Muscle layer of duodenum (tissue), 2 donors: Measurements from ENCODE around the gene CCDC7.

ENCODE experiments used
- H3K27ac ChIP-seq: one replicate; pipeline ENCODE4 v1.7.0; 2013; ENCODE audit warnings: mild to moderate bottlenecking, low read length
- H3K27me3 ChIP-seq: one replicate; pipeline ENCODE4 v1.7.0; 2013; ENCODE audit warnings: low read depth, mild to moderate bottlenecking, control low read depth, low read length
- H3K36me3 ChIP-seq, 2 donors: one replicate each; pipeline ENCODE4 v1.7.0; 2013; ENCODE audit warnings: low read length in 2 of 2, control low read depth in 1 of 2, mild to moderate bottlenecking in 1 of 2; ENCODE audit not compliant: insufficient read depth in 2 of 2, control insufficient read depth in 1 of 2
- H3K4me1 ChIP-seq, 2 donors: one replicate each; pipeline ENCODE4 v1.7.0; 2013; ENCODE audit warnings: low read length in 2 of 2, mild to moderate bottlenecking in 2 of 2, control low read depth in 1 of 2, moderate library complexity in 1 of 2; ENCODE audit not compliant: insufficient read depth in 2 of 2, control insufficient read depth in 1 of 2
- H3K4me3 ChIP-seq, 2 donors: one replicate each; pipeline ENCODE4 v1.7.0; 2013; ENCODE audit warnings: low read length in 2 of 2, low read depth in 1 of 2, mild to moderate bottlenecking in 1 of 2
- H3K9me3 ChIP-seq, 2 donors: one replicate each; pipeline ENCODE4 v1.7.0; 2013; ENCODE audit warnings: low read length in 2 of 2, control low read depth in 1 of 2, mild to moderate bottlenecking in 1 of 2; ENCODE audit not compliant: control insufficient read depth in 1 of 2
- donor health status: healthy.

Gene CCDC7

DNA sequence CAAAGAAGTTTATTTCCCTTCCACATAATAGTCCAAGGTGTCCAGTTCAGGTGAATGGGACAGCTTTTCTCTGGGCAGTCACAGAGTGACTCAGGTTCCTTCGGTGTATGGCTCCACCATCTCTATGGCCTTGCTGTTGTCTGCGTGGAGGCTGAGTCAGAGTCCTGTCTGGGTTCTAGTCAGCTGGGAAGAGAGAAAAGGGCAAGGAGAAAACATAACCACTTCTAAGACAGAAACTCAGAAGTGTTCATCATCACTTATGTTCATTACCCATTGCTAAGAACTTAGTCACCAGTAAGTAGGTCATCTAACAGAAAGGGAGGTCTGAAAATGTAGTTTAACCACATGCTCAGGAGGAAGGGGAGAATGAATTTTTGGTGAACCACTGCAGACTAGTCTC, 32.4 kb upstream of the CCDC7 start:
- H3K36me3 ChIP-seq, result no peaks in the 10 kb centered on the region
- H3K27ac ChIP-seq, result peak overlapping the region; percentile 58
- no peaks in the 10 kb centered on the region for H3K9me3 ChIP-seq
- H3K4me1 ChIP-seq, result peaks cover 6 to 19% of the 10 kb centered on the region in 2 donors
- no peak overlapping the region for H3K4me3 ChIP-seq
- no peaks in the 10 kb centered on the region for H3K27me3 ChIP-seq

DNA sequence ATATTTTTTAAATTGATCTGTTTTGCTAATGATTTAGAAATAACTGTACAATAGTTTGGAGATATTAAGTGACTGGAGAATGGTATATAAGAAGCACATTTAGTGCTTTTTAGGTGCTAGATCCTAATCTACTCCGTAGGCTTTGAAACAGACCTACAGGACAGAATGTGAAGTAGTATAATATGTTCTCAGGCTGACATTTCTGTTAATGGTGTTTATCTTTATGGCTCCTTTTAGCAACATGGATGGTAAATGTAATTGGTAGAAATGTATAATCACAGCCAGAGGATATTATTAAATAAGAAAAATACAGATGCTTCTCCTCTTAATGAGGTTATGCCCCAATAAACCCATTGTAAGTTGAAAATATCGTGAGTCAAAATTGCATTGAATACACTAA, 30.6 kb upstream of the CCDC7 start:
- peaks cover 6 to 22% of the 10 kb centered on the region in 2 donors for H3K4me1 ChIP-seq
- no peaks in the 10 kb centered on the region for H3K36me3 ChIP-seq
- H3K4me3 ChIP-seq, result no peak overlapping the region
- H3K27ac ChIP-seq, result no peak overlapping the region
- H3K9me3 ChIP-seq, result no peaks in the 10 kb centered on the region
- H3K27me3 ChIP-seq, result no peaks in the 10 kb centered on the region

GRCh38 chr10:32417911-32418547, 27.9 kb upstream of the CCDC7 start:
- no peak overlapping the region for H3K4me3 ChIP-seq
- H3K27me3 ChIP-seq, result no peaks in the 10 kb centered on the region
- H3K4me1 ChIP-seq, result peaks cover 6 to 17% of the 10 kb centered on the region in 2 donors
- no peaks in the 10 kb centered on the region for H3K9me3 ChIP-seq
- H3K36me3 ChIP-seq, result no peaks in the 10 kb centered on the region
- peak overlapping the region; percentile 84 for H3K27ac ChIP-seq

DNA sequence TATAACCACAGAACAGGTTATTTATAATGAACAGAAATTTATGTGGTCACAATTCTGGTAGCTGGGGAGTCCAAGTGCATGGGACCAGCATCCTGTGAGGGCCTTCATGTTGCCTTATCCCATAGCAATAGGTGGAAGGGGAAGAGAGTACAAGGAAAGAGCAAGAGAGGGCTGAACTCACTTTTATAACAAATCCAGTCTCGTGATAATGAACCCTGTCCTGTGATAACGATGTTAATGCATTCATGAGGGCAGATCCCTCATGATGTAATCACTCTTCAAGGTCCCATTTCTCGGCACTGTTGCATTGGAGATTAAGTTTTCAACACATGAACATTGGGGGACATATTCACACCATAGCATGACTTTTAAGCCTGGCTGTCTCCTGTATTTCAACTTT, 27.4 kb upstream of the CCDC7 start:
- Histone ChIP-seq H3K4me1 (peaks cover 6 to 17% of the 10 kb centered on the region in 2 donors), H3K27me3 (no peaks in the 10 kb centered on the region), H3K27ac (no peak overlapping the region), H3K9me3 (no peaks in the 10 kb centered on the region), H3K36me3 (no peaks in the 10 kb centered on the region), H3K4me3 (no peak overlapping the region)

DNA sequence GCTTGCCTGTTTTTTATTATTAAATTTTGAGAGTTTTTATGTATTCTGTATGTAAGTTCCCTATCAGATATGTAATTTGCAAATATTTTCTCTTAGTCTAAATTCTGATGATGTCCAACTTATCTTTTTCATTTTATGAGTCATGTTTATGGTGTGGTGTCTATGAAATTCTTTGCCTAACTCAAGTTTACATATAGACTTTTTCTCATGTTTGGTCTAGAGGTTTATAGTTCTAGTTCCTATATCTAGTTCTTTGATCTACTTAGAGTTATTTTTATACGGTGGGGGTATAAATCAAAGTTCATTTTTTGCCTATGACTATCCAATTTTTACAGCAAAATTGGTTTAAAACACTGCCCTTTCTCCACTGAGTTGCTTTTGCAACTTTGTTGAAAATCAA, 26.3 kb upstream of the CCDC7 start:
- no peaks in the 10 kb centered on the region for H3K9me3 ChIP-seq
- H3K4me3 ChIP-seq, result no peak overlapping the region
- H3K4me1 ChIP-seq, result peaks cover 6 to 17% of the 10 kb centered on the region in 2 donors
- H3K36me3 ChIP-seq, result no peaks in the 10 kb centered on the region
- H3K27me3 ChIP-seq, result no peaks in the 10 kb centered on the region
- no peak overlapping the region for H3K27ac ChIP-seq

DNA sequence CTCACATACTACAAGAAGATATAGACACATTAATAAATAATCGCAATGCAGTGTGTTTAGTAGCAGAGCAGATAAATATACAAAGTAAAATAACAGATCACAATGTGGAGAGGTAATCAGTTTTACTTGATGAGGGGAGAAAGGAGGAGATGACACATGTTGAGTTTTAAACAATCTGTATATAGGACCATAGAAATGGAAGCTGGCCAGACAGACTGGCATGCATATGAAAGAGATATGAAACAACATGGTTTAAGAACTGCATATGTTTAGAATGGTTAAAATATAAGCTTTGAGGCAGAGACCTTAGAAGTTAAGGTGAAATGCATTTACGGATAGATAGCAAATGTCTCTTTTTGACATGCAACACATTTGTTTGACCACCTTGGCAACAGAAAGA, 19.8 kb upstream of the CCDC7 start:
- no peak overlapping the region for H3K27ac ChIP-seq
- no peaks in the 10 kb centered on the region for H3K27me3 ChIP-seq
- H3K36me3 ChIP-seq, result no peaks in the 10 kb centered on the region
- no peaks in the 10 kb centered on the region for H3K9me3 ChIP-seq
- no peaks in the 10 kb centered on the region for H3K4me1 ChIP-seq
- no peak overlapping the region for H3K4me3 ChIP-seq

DNA sequence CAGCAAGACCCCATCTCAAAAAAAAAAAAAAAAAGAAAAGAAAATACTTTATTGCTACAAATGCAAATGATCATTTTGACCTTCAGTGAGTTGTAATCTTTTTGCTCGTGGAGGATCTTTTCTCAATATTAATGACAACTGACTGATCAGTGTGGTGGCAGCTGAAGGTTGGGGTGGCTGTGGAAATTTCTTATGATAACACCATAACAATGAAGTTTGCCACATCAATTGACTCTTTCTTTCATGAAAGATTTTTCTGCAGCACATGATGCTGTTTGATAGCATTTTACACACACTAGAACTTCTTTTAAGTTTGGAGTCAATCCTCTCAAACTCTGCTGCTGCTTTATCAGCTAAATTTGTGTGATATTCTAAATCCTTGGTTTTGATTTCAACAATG, 12.4 kb upstream of the CCDC7 start:
- H3K4me1 ChIP-seq, result no peaks in the 10 kb centered on the region
- H3K27ac ChIP-seq, result no peak overlapping the region

DNA sequence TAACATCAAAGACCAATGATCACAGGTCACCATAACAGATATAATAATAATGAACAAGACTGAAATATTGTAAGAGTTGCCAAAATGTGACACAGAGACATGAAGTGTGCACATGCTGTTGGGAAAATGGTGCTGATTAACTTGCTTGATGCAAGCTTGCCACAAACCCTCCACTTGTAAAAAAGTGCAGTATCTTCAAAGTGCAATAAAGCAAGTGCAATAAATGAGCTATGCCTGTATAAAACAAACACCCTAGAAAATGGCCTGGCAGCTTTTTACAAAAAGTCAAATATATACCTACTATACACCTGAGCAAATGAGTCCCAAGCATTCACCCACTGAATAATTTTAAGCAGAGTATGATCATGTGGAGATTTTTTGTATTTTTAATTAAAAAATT, 9.7 kb upstream of the CCDC7 start:
- Histone ChIP-seq H3K9me3 (peaks cover 0 to 3% of the 10 kb centered on the region in 2 donors), H3K4me1 (no peaks in the 10 kb centered on the region), H3K27ac (no peak overlapping the region), H3K27me3 (no peaks in the 10 kb centered on the region), H3K4me3 (no peak overlapping the region), H3K36me3 (no peaks in the 10 kb centered on the region)

More for the DNA sequence above, 12.4 kb upstream of the CCDC7 start:
- no peak overlapping the region for H3K4me3 ChIP-seq
- no peaks in the 10 kb centered on the region for H3K27me3 ChIP-seq
- peaks cover 0 to 3% of the 10 kb centered on the region in 2 donors for H3K9me3 ChIP-seq
- no peaks in the 10 kb centered on the region for H3K36me3 ChIP-seq

DNA sequence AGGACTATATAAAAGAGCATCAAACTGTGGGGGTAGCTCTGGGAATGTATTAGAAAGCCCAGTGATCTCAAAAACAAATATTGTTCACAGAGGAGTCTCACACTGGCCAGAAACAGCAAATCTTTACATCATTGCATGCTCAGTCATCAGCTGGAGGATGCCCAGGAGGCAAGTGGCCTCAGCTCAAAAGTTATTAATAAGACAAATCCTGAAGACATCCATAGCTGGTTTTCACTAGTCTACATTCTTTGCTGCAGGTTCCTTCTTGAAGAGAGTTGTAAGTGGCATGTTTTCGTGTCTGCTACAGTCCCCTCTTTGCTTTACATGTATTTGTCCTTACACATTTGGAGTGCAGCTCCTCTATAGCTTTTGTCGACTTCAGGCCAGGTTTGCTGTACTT, 8.6 kb upstream of the CCDC7 start:
- Histone ChIP-seq H3K27ac (no peak overlapping the region), H3K27me3 (no peaks in the 10 kb centered on the region), H3K9me3 (peaks cover 0 to 3% of the 10 kb centered on the region in 2 donors), H3K36me3 (no peaks in the 10 kb centered on the region), H3K4me3 (no peak overlapping the region), H3K4me1 (no peaks in the 10 kb centered on the region)

GRCh38 chr10:32445036-32445435, 904 bp upstream of the CCDC7 start:
- Histone ChIP-seq H3K27me3 (no peaks in the 10 kb centered on the region), H3K4me3 (no peak overlapping the region), H3K9me3 (no peaks in the 10 kb centered on the region), H3K27ac (no peak overlapping the region), H3K36me3 (peaks cover 0 to 5% of the 10 kb centered on the region in 2 donors), H3K4me1 (peaks cover 0 to 11% of the 10 kb centered on the region in 2 donors)

DNA sequence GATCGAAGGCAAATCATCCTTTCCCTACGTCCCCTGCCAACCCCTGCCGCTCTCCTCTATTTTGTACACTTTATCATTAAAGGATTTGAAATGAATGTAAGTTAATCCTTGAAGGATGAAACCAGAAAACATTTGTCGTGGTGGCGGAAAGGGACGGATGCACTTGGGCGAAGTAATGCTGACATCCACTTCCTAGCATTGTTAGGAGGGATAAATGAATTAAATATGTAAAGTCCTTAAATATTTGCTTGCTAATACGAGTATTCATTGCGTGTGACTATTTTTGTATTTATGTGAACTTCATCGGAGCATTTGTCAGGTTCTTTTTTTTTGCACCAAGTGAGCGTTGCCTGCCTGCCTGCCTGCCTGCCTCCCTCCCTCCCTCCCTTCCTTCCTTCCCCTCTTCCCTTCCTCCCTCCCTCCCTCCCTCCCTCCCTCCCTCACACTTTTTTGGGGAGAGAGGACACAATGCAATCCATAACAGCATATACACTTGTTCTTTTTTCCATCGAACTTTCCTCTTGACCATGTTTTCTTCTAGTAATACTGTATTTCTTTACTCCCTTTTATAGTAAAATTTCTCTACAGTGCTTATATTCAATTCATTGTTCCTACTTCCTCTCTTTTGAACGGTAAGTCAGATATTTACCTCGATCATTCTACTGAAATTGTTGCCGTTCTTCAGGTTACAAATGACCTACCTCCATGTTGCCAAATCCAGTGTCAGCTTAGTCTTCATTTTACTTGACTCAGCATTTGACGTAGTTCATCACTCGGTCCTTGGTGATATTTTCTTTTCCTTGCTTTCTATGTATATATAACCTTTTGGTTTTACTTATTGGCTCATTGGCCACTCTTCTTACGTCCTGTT, 831 bp downstream of the CCDC7 start:
- Histone ChIP-seq H3K4me3 (peak overlapping the region; percentile 78 to 94), H3K9me3 (no peaks in the 10 kb centered on the region), H3K27ac (peak overlapping the region; percentile 99), H3K36me3 (peaks cover 0 to 5% of the 10 kb centered on the region in 2 donors), H3K4me1 (peaks cover 0 to 11% of the 10 kb centered on the region in 2 donors), H3K27me3 (no peaks in the 10 kb centered on the region)
